ENCODE results near the gene SYNGAP1. TPM values are rescaled to one million over a fixed set of nuclear protein-coding genes. Genes with fewer than 3 reads are reported as not detected.

The SYNGAP1 gene
- polyA plus RNA-seq, 1 of the 3 experiments (the other 2 are of a cell fraction) = 8.8 TPM

GRCh38 chr6:33404884-33405283, 15.0 kb upstream of the SYNGAP1 start:
- Histone ChIP-seq H3K9ac (no peak overlapping the region), H3K4me2 (no peak overlapping the region), H3K4me1 (ENCODE audit: control insufficient read depth in 1 of 2, insufficient read depth in 2 of 2, low read depth in 1 of 2, low read length in 1 of 2) (peaks cover 0 to 5% of the 10 kb centered on the region in 2 experiments; a peak in 1 of 4 replicates), H3K27ac (ENCODE audit: low read depth in 2 of 2, low read length in 1 of 2) (no peak overlapping the region), H2AFZ (ENCODE audit: low read depth) (no peak overlapping the region), H3K9me2 (no peaks in the 10 kb centered on the region), H3K9me3 (no peaks in the 10 kb centered on the region), H3K36me3 (replicated peaks in 1 of 2; ENCODE audit: control insufficient read depth in 1 of 2, insufficient read depth in 2 of 2, low read length in 1 of 2) (peaks cover 12 to 34% of the 10 kb centered on the region in 2 experiments), H3K27me3 (ENCODE audit: insufficient read depth) (no peaks in the 10 kb centered on the region), H4K20me1 (ENCODE audit: insufficient read depth) (no peaks in the 10 kb centered on the region), H3F3A (replicated peaks; ENCODE audit: insufficient read depth) (peaks cover 39% of the 10 kb centered on the region), H3K4me3 (ENCODE audit: low read depth in 2 of 2, low read length in 1 of 2) (no peak overlapping the region), H3K79me2 (ENCODE audit: insufficient read depth) (peaks cover 37% of the 10 kb centered on the region; the same call in 1 of the 2 replicates)
- 95% methylated on average over 12 of the region's 17 CpGs for WGBS (ENCODE audit: low lambda C conversion rate)
- CTCF ChIA-PET = interaction anchor here (0.7 to 1.9 kb wide), 3 partner anchors 10 to 19 kb away, joined by 3 to 6 read pairs (median 3); partner anchors contain the start of gene KIFC1
- no peak for DNase-seq
- POLR2A ChIA-PET = no interaction called here
- TF ChIP-seq NRF1 (IDR thresholded peaks at IDR 0.05; ENCODE audit: low read depth, low read length) (no peak), USF1 (IDR thresholded peaks at IDR 0.05; ENCODE audit: borderline replicate concordance, low read depth) (no peak), RXRA (IDR thresholded peaks at IDR 0.05; ENCODE audit: borderline replicate concordance, low read depth) (no peak), MEF2A (IDR thresholded peaks at IDR 0.05; ENCODE audit: borderline replicate concordance, low read depth) (no peak), GATA2 (CRISPR knock-in tag; IDR thresholded peaks at IDR 0.05) (no peak), NFIC (IDR thresholded peaks at IDR 0.05; ENCODE audit: borderline replicate concordance) (no peak), YY1 (IDR thresholded peaks at IDR 0.05; ENCODE audit: low read depth) (no peak), POLR2AphosphoS5 (IDR thresholded peaks at IDR 0.05; ENCODE audit: low read depth, low read length) (no peak), TEAD4 (IDR thresholded peaks at IDR 0.05; ENCODE audit: borderline replicate concordance, insufficient read depth) (no peak), EP300 (IDR thresholded peaks at IDR 0.05; ENCODE audit: borderline replicate concordance in 1 of 2, low read depth in 1 of 2, low read length in 1 of 2) (no peak), RCOR1 (IDR thresholded peaks at IDR 0.05; ENCODE audit: low read length) (no peak), RAD21 (IDR thresholded peaks at IDR 0.05; ENCODE audit: low read length) (no peak), ZBTB33 (IDR thresholded peaks at IDR 0.05; ENCODE audit: borderline replicate concordance, low read depth) (no peak), SMC3 (IDR thresholded peaks at IDR 0.05; ENCODE audit: low read depth, low read length) (no peak), JUND (IDR thresholded peaks at IDR 0.05) (no peak)

GRCh38 chr6:33405386-33405940, 14.4 kb upstream of the SYNGAP1 start:
- peaks cover 12 to 34% of the 10 kb centered on the region in 2 experiments for H3K36me3 ChIP-seq (replicated peaks in 1 of 2; ENCODE audit: control insufficient read depth in 1 of 2, insufficient read depth in 2 of 2, low read length in 1 of 2)
- no peak overlapping the region for H3K4me2 ChIP-seq
- H3K4me1 ChIP-seq (ENCODE audit: control insufficient read depth in 1 of 2, insufficient read depth in 2 of 2, low read depth in 1 of 2, low read length in 1 of 2) = peaks cover 0 to 5% of the 10 kb centered on the region in 2 experiments; a peak in 1 of 4 replicates
- TF ChIP-seq IRF3 (IDR thresholded peaks at IDR 0.05; ENCODE audit: low read depth, low read length) = no peak
- TF ChIP-seq EP300 (IDR thresholded peaks at IDR 0.05; ENCODE audit: borderline replicate concordance in 1 of 2, low read depth in 1 of 2, low read length in 1 of 2) = no peak
- TF ChIP-seq FOXJ3 (CRISPR knock-in tag; IDR thresholded peaks at IDR 0.05) = no peak
- peaks cover 39% of the 10 kb centered on the region for H3F3A ChIP-seq (replicated peaks; ENCODE audit: insufficient read depth)
- POLR2A ChIA-PET = no interaction called here
- no peak overlapping the region for H3K4me3 ChIP-seq (ENCODE audit: low read depth in 2 of 2, low read length in 1 of 2)
- no peaks in the 10 kb centered on the region for H3K9me3 ChIP-seq
- no peaks in the 10 kb centered on the region for H4K20me1 ChIP-seq (ENCODE audit: insufficient read depth)
- no peak overlapping the region for H3K9ac ChIP-seq
- no peak overlapping the region for H3K27ac ChIP-seq (ENCODE audit: low read depth in 2 of 2, low read length in 1 of 2)
- no peak overlapping the region for H2AFZ ChIP-seq (ENCODE audit: low read depth)
- DNase-seq = no peak
- H3K9me2 ChIP-seq = no peaks in the 10 kb centered on the region
- H3K27me3 ChIP-seq (ENCODE audit: insufficient read depth) = no peaks in the 10 kb centered on the region
- CTCF ChIA-PET = interaction anchor here (0.7 to 2.6 kb wide), 5 partner anchors 8 to 31 kb away, joined by 3 to 8 read pairs (median 3); partner anchors contain the start of gene KIFC1
- peaks cover 32% of the 10 kb centered on the region; the same call in 1 of the 2 replicates for H3K79me2 ChIP-seq (ENCODE audit: insufficient read depth)
- 85% methylated on average over 14 of the region's 15 CpGs for WGBS (ENCODE audit: low lambda C conversion rate)

All from SK-N-SH (cell line).